Measurements from ENCODE around the gene SLC25A19. TPM values are rescaled to one million over a fixed set of nuclear protein-coding genes. Genes with fewer than 3 reads are reported as not detected.

Gene SLC25A19
- polyA plus RNA-seq, 1 experiment, result 12.0 TPM

GRCh38 chr17:75252039-75252816 is 37.0 kb downstream of the SLC25A19 start:
- DNase-seq (ENCODE audit: low read depth), result no peak
- Histone ChIP-seq H3K36me3 (ENCODE audit: control insufficient read depth, insufficient read depth, low read length) (no peaks in the 10 kb centered on the region), H3K27me3 (ENCODE audit: control insufficient read depth, insufficient read depth, low read length) (no peaks in the 10 kb centered on the region), H3K4me3 (ENCODE audit: low read depth, low read length) (no peak overlapping the region)
- no peak for TF ChIP-seq CTCF (IDR thresholded peaks at IDR 0.05; ENCODE audit: insufficient read depth, low read depth, low read length)
- ChIA-PET CTCF (interaction anchor here (6.0 kb wide), 1 partner anchor 12 kb away, joined by 50 read pairs; no protein-coding TSS in a partner anchor), POLR2A (no interaction called here)

GRCh38 chr17:75250009-75250471 is 39.2 kb downstream of the SLC25A19 start:
- TF ChIP-seq CTCF (IDR thresholded peaks at IDR 0.05; ENCODE audit: insufficient read depth, low read depth, low read length), result no peak
- H3K36me3 ChIP-seq (ENCODE audit: control insufficient read depth, insufficient read depth, low read length), result peaks cover 13% of the 10 kb centered on the region
- no peaks in the 10 kb centered on the region for H3K27me3 ChIP-seq (ENCODE audit: control insufficient read depth, insufficient read depth, low read length)
- ChIA-PET POLR2A (no interaction called here), CTCF (interaction anchor here (0.7 to 6.0 kb wide), 3 partner anchors 10 to 21 kb away, joined by 3 to 50 read pairs (median 9); partner anchors contain the start of genes GGA3, MIF4GD and MRPS7)
- no peak overlapping the region for H3K4me3 ChIP-seq (ENCODE audit: low read depth, low read length)
- no peak for DNase-seq (ENCODE audit: low read depth)

- Histone ChIP-seq H3K4me3 (ENCODE audit: low read depth, low read length) (no peak overlapping the region), H3K27me3 (ENCODE audit: control insufficient read depth, insufficient read depth, low read length) (no peaks in the 10 kb centered on the region), H3K36me3 (ENCODE audit: control insufficient read depth, insufficient read depth, low read length) (peaks cover 16% of the 10 kb centered on the region)
- TF ChIP-seq CTCF (IDR thresholded peaks at IDR 0.05; ENCODE audit: insufficient read depth, low read depth, low read length), result no peak
- POLR2A ChIA-PET, result no interaction called here
- DNase-seq (ENCODE audit: low read depth), result no peak
- CTCF ChIA-PET, result interaction anchor here (1.4 to 6.0 kb wide), 3 partner anchors 10 to 21 kb away, joined by 5 to 50 read pairs (median 9); partner anchors contain the start of genes GGA3, MIF4GD and MRPS7
Observed at GRCh38 chr17:75249564-75249963, 39.7 kb downstream of the SLC25A19 start.

GRCh38 chr17:75246404-75246803 is 42.8 kb downstream of the SLC25A19 start:
- Histone ChIP-seq H3K4me3 (ENCODE audit: low read depth, low read length) (no peak overlapping the region), H3K36me3 (ENCODE audit: control insufficient read depth, insufficient read depth, low read length) (peaks cover 29% of the 10 kb centered on the region), H3K27me3 (ENCODE audit: control insufficient read depth, insufficient read depth, low read length) (no peaks in the 10 kb centered on the region)
- DNase-seq (ENCODE audit: low read depth), result no peak
- ChIA-PET POLR2A (no interaction called here), CTCF (interaction anchor here (0.6 to 6.0 kb wide), 4 partner anchors 6 to 386 kb away, joined by 3 to 50 read pairs (median 4); no protein-coding TSS in a partner anchor)
- no peak for TF ChIP-seq CTCF (IDR thresholded peaks at IDR 0.05; ENCODE audit: insufficient read depth, low read depth, low read length)

GRCh38 chr17:75245011-75245410 is 44.2 kb downstream of the SLC25A19 start:
- POLR2A ChIA-PET, result no interaction called here

More at GRCh38 chr17:75245011-75245410, 44.2 kb downstream of the SLC25A19 start:
- TF ChIP-seq CTCF (IDR thresholded peaks at IDR 0.05; ENCODE audit: insufficient read depth, low read depth, low read length), result no peak
- CTCF ChIA-PET, result no interaction called here
- H3K4me3 ChIP-seq (ENCODE audit: low read depth, low read length), result no peak overlapping the region
- no peaks in the 10 kb centered on the region for H3K27me3 ChIP-seq (ENCODE audit: control insufficient read depth, insufficient read depth, low read length)
- H3K36me3 ChIP-seq (ENCODE audit: control insufficient read depth, insufficient read depth, low read length), result peaks cover 39% of the 10 kb centered on the region
- DNase-seq (ENCODE audit: low read depth), result no peak
